Measurements from ENCODE around the gene NFIC. TPM values are rescaled to one million over a fixed set of nuclear protein-coding genes. Genes with fewer than 3 reads are reported as not detected.

Gene NFIC
- total and polyA plus RNA-seq, 10 of the 15 experiments (the other 5 are each of a cell fraction or from before 2014, with no cell fraction given), result 0.71 to 53.5 (median 10.2) TPM

DNA sequence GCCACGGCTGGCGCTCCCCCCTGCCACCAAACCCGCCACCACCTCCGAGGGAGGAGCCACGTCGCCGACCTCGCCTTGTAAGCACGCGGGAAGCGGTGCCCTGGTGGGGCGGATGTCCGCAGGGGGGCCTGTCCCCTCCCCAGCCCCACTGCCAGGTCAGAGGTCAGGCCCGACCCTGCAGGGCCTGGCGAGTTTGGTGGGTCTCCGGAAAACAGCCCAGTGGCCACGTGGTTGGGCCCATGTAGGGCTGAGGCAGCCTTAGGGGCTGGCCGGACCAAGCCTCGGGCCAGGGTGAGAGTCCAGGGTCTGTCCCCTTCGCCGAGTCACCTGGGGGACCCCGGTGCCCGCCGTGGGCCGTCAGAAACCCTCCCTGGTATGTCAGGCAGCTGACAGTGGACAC is 87.5 kb downstream of the NFIC start:
- no peaks in the 10 kb centered on the region for H3K9me3 ChIP-seq (replicated peaks; ENCODE audit: control insufficient read depth, insufficient read depth, low read length)
- intact Hi-C loops (cut with micrococcal nuclease; ENCODE audit: unreplicated experiment) (no loop called here), in situ Hi-C loops (cut with MboI) (no loop called here)
- no peaks in the 10 kb centered on the region for H3K79me2 ChIP-seq (ENCODE audit: control insufficient read depth, insufficient read depth, low read length)
- ChIA-PET RAD21 (ENCODE audit: unreplicated experiment) (no interaction called here), POLR2A (no interaction called here), CTCF (no interaction called here), SMC1A (ENCODE audit: uncharacterized antibody, unreplicated experiment) (no interaction called here)
- WGBS (ENCODE audit: insufficient coverage, insufficient replicate concordance, low lambda C conversion rate, missing lambda C conversion rate), result 93% methylated on average over 21 of the region's 25 CpGs
- no peaks in the 10 kb centered on the region for H3K27me3 ChIP-seq (replicated peaks in 1 of 2; ENCODE audit: control insufficient read depth in 2 of 2, insufficient read depth in 2 of 2, low read length in 1 of 2)
- FAIRE-seq, result no peak
- H4K20me1 ChIP-seq (ENCODE audit: control insufficient read depth, insufficient read depth), result no peaks in the 10 kb centered on the region
- no peaks in the 10 kb centered on the region for H3K4me1 ChIP-seq (ENCODE audit: control insufficient read depth, insufficient read depth, low read length)
- no peak overlapping the region for H3K9ac ChIP-seq (ENCODE audit: control insufficient read depth, insufficient read depth, low read length)
- ATAC-seq, result no peak
- no peak overlapping the region for H3K4me3 ChIP-seq
- no peak overlapping the region for H2AFZ ChIP-seq (ENCODE audit: control insufficient read depth, low read depth, low read length)
- BruUV-seq (replicated peaks), result no TSS peak
- H3K4me2 ChIP-seq (ENCODE audit: control insufficient read depth, insufficient read depth), result no peak overlapping the region
- no peak for DNase-seq (ENCODE audit: low read depth, low spot score)
- H3K36me3 ChIP-seq (ENCODE audit: control insufficient read depth in 2 of 2, insufficient read depth in 2 of 2, low read length in 1 of 2), result peaks cover 12 to 34% of the 10 kb centered on the region in 2 experiments; a peak in 3 of 4 replicates
- H3K27ac ChIP-seq (ENCODE audit: control insufficient read depth, insufficient read depth), result no peak overlapping the region
- no peak for TF ChIP-seq ASH2L (IDR thresholded peaks at IDR 0.05; ENCODE audit: borderline replicate concordance, low read depth)

DNA sequence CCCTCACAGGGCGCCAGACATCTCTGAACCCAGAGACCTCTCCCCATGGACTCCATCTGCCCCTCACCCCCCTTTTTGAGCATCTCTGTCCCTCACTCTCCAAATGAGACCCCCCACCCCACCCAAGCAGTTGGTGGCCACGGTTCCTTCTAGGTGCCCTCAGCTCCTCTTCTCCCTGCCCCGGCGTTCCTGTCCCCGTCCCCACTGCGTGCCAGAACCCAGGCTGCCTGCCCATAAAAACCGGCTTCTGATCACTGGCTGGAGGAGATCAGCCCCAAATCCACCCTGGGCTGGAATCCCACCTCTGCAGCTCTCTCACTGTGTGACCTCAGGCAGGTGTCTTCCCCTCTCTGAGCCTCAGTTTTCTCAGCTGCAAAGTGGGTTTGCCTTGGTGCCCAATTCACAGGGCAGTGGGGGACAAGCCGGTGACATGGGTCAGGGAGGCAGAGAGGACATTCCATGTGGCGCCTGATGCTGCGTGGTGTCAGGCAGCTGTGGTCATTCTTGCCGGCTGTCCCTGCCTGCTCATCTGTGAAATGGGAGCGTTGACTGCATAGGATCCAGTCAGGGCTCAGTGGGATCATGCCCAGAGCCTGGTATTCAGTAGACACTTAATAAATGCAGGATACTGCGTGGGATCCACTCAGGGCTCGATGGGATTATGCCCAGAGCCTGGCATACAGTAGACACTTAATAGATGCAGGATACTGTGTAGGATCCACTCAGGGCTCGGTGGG is 88.4 kb downstream of the NFIC start:
- ChIA-PET RAD21 (ENCODE audit: unreplicated experiment) (no interaction called here), SMC1A (ENCODE audit: uncharacterized antibody, unreplicated experiment) (no interaction called here), POLR2A (no interaction called here), CTCF (no interaction called here)
- WGBS (ENCODE audit: insufficient coverage, insufficient replicate concordance, low lambda C conversion rate, missing lambda C conversion rate), result 83% methylated on average over 14 of the region's 15 CpGs
- Histone ChIP-seq H3K9me3 (replicated peaks; ENCODE audit: control insufficient read depth, insufficient read depth, low read length) (no peaks in the 10 kb centered on the region), H2AFZ (ENCODE audit: control insufficient read depth, low read depth, low read length) (no peak overlapping the region), H4K20me1 (ENCODE audit: control insufficient read depth, insufficient read depth) (no peaks in the 10 kb centered on the region), H3K27me3 (replicated peaks in 1 of 2; ENCODE audit: control insufficient read depth in 2 of 2, insufficient read depth in 2 of 2, low read length in 1 of 2) (no peaks in the 10 kb centered on the region), H3K79me2 (ENCODE audit: control insufficient read depth, insufficient read depth, low read length) (no peaks in the 10 kb centered on the region), H3K4me3 (no peak overlapping the region), H3K4me1 (ENCODE audit: control insufficient read depth, insufficient read depth, low read length) (no peaks in the 10 kb centered on the region), H3K9ac (ENCODE audit: control insufficient read depth, insufficient read depth, low read length) (no peak overlapping the region), H3K27ac (ENCODE audit: control insufficient read depth, insufficient read depth) (no peak overlapping the region), H3K4me2 (ENCODE audit: control insufficient read depth, insufficient read depth) (no peak overlapping the region), H3K36me3 (ENCODE audit: control insufficient read depth in 2 of 2, insufficient read depth in 2 of 2, low read length in 1 of 2) (peaks cover 12 to 32% of the 10 kb centered on the region in 2 experiments; a peak in 3 of 4 replicates)
- TF ChIP-seq ASH2L (IDR thresholded peaks at IDR 0.05; ENCODE audit: borderline replicate concordance, low read depth) (no peak), FOXK2 (IDR thresholded peaks at IDR 0.05) (no peak), TCF12 (IDR thresholded peaks at IDR 0.05; ENCODE audit: low read depth, low read length) (no peak), SMARCA5 (IDR thresholded peaks at IDR 0.05) (no peak), ESRRA (IDR thresholded peaks at IDR 0.05; ENCODE audit: low read length) (no peak), SMAD5 (IDR thresholded peaks at IDR 0.05; ENCODE audit: low read depth) (no peak), YBX1 (IDR thresholded peaks at IDR 0.05) (no peak), TBL1XR1 (IDR thresholded peaks at IDR 0.05; ENCODE audit: low read depth, low read length) (no peak), CBFB (IDR thresholded peaks at IDR 0.05; ENCODE audit: low read depth) (no peak), IKZF1 (conservative IDR thresholded peaks at IDR 0.05) (no peak), NRF1 (conservative IDR thresholded peaks at IDR 0.05; ENCODE audit: low read depth, low read length) (no peak), NFXL1 (IDR thresholded peaks at IDR 0.05; ENCODE audit: borderline replicate concordance) (no peak), SRF (IDR thresholded peaks at IDR 0.05; ENCODE audit: low read depth in 2 of 2, low read length in 2 of 2) (no peak), LARP7 (IDR thresholded peaks at IDR 0.05) (no peak), HCFC1 (IDR thresholded peaks at IDR 0.05; ENCODE audit: low read length) (no peak), FOXM1 (IDR thresholded peaks at IDR 0.05; ENCODE audit: low read depth, low read length) (no peak), SMAD1 (IDR thresholded peaks at IDR 0.05; ENCODE audit: low read depth, partially characterized antibody) (no peak), MLLT1 (IDR thresholded peaks at IDR 0.05) (no peak)
- intact Hi-C loops (cut with micrococcal nuclease; ENCODE audit: unreplicated experiment), result no loop called here
- no peak for FAIRE-seq
- in situ Hi-C loops (cut with MboI), result no loop called here
- BruUV-seq (replicated peaks), result no TSS peak
- DNase-seq (ENCODE audit: low read depth, low spot score), result no peak
- no peak for ATAC-seq
